Temporal lobe (tissue), 2 donors: ENCODE results near the gene MYCN. TPM values are rescaled to one million over a fixed set of nuclear protein-coding genes. Genes with fewer than 3 reads are reported as not detected.

Experiments
- small RNA-seq: library from RNA; depleted of rRNA; stranded (forward); fragments of <200 nt; gene quantifications from one replicate; pipeline ENCODE3, GENCODE V24; 2014; ENCODE audit warnings: low replicate concordance
- total RNA-seq: library from RNA; depleted of rRNA; stranded (reverse); fragments of >200 nt; gene quantifications from one replicate; pipeline ENCODE4 v1.2.3, GENCODE V29; 2014

The MYCN gene
- total RNA-seq, 1 donor from 2014 or later: 47.5 TPM

Small RNA genes lying within 50 kb of the gene (small RNA-seq; reads per million reads assigned to genes)
- gene RF01210: not detected
- not detected for gene RN7SL104P
